ENCODE measurements around the gene AGRP.
A peak's percentile ranks its signal among the peaks of the same experiment; 100 is the strongest.
"Not testable (repeated sequence)": the region's sequence is repeated elsewhere in the genome, so short reads cannot be mapped to it uniquely, and the experiment has no call there.

The AGRP gene

DNA sequence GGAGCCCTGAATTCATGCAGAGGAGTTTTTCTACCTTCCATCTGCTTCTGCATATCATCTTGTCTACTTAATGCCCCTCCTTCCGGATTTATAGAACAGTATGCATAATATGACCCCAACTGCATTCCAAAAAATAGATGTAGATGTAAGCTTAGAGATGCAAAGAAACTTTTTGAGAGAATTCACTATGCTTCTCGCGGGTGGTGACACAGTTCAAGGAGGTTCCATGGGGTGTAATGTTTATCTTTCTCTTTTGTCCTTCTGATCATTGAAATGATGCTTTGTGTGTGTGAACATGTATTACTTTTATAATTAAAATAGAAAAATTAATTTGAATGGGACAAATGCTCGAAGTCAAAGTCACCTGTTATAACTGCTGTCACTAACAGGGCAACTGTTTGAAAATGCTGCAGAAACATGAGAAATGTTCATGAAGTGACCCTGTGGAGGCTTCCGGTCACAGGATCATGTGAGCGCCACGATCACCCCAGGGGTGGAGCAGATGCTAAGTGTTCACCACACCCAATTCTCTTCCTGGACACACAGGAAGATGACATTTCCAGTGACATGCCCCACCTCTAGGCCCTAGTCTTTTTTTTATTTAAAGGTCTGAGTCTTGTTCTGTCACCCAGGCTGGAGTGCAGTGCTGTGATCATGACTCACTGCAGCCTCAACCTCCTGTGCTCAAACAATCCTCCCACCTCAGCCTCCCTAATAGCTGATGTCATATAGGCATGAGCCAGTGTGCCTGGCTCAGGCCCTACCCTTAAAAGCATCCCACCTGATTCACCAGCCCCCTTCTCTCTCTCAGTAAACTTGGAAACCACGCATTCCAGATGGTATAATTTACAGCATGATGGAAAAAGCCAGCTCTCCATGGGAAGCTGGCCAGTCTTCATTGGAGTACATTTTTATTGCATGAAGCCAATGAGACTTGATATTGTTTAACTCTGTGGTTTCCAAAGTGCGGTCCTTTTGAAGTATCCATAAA, 21.0 kb upstream of the AGRP start:
- no peak for DNase-seq

- no peak for DNase-seq
Observed at GRCh38 chr16:67499106-67499505, 15.8 kb upstream of the AGRP start.

- no peak for DNase-seq
Observed at GRCh38 chr16:67490335-67491096, 7.2 kb upstream of the AGRP start.

DNA sequence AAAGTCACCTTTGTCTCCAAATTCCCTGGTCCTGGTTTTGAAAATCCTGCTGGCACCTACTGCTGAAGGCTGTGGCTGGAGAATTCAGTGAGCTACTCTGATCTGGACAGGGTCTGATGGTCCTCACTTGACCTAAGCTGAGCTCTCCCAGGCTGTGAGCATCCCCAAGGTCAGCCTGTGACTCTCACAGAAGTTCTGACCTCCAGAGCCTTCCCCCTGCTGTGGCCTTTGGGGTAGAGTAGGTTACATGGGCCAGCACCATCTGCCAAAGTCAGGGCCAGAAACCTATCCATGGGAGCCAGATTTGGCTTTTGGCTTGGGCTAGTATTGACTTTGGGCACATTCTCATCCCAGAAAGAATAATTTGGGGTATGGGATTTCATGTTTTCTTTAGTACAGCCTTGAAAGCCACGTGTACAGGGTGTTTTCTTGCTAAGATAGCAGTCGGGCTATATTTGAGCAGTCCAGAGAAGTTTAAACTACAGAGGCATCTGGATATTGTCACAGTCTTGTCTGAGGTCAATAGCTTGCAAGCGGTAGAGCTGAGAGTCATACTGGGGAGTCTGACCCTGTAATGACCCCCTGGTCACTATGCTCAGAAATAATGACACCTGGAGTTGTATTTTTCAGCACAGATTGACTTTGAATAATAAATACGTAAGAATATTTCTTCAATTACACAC, 6.2 kb upstream of the AGRP start:
- DNase-seq: no peak

GRCh38 chr16:67487561-67487960, 4.2 kb upstream of the AGRP start:
- DNase-seq: not testable (repeated sequence)

GRCh38 chr16:67486805-67487204, 3.5 kb upstream of the AGRP start:
- DNase-seq: no peak

GRCh38 chr16:67483731-67484525, 581 bp upstream of the AGRP start:
- DNase-seq: no peak

GRCh38 chr16:67482233-67482924, 968 bp downstream of the AGRP start:
- no peak for DNase-seq

DNA sequence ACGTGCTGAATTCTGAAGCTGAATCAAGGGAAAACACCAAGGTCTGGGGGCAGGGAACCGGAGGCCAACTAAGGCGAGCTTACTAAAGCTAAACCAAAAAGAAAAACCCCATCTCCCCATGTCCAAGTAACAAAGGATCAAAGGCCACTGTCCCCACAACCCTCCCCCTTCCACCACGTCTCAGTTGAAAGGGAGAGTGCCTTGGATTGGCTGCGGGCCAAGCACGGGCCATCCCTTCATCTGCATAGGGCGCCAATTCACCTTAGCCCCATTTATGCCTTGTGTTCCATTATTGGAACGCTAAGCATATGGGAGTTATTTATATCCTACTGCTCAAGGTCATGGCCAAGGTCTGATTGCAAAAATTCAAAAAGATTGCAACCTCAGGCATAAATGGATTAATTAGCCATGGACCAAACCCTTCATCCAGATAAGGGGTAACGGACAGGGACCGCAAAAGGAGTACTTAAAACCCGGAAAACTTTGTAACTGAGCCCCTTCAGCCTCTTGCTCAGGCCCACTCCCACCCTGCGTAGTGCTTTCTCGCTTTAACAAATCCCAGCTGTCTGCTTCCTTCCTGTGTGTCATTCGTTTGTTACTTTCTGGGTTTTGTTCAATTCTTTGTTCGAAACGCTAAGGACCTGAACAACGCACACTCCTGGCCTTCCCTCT, 1.6 kb downstream of the AGRP start:
- no peak for DNase-seq

- DNase-seq: peak; percentile 94
Observed at GRCh38 chr16:67480833-67481560, 2.4 kb downstream of the AGRP start, which contains the start of gene ATP6V0D1. Gene ATP6V0D1 (minus strand): TSS chr16:67481157. CDS start chr16:67481086, 71 bp downstream.

GRCh38 chr16:67477960-67478554, 5.3 kb downstream of the AGRP start:
- DNase-seq: no peak

DNA sequence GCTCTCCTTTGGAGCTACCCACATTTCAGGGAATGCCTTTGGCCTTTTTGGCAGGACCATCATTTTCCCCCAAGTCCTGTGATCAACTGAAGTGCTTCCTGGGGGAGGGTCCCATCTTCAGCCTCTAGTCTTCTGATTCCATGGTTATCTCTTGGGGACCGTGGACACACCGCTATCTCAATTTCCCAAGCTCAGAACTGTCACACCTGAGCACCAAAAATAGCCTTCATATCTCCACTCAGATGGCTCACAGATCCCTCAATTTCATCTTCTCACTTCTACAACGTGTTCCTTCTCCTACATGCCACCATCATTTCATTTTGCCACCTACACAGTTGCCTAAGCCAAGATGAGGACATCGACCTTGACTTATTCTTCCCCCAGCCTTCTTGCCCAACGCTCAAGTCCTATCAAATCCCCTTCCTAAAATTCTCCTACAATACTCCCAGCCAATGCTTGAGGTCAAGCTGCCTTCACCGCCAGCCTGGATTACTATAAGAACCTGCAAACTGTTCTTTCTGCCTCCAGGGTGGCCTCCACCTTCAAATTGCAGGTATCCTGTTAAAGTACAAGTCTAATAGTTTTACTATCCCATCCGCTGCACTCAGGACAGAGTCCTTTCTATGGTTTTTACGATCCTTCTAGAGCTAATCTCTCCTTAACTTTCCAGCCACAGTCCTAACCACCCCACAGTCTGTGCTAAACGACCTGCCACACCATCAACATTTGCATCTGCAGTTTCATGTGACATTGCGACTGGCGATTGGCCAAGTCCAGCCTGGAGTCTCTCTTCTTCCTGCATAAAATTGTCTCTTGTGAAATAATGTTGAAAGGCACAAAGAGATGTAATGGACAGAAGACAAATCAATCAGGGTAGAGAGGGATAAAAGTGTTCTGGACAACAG, 8.5 kb downstream of the AGRP start:
- DNase-seq: no peak

DNA sequence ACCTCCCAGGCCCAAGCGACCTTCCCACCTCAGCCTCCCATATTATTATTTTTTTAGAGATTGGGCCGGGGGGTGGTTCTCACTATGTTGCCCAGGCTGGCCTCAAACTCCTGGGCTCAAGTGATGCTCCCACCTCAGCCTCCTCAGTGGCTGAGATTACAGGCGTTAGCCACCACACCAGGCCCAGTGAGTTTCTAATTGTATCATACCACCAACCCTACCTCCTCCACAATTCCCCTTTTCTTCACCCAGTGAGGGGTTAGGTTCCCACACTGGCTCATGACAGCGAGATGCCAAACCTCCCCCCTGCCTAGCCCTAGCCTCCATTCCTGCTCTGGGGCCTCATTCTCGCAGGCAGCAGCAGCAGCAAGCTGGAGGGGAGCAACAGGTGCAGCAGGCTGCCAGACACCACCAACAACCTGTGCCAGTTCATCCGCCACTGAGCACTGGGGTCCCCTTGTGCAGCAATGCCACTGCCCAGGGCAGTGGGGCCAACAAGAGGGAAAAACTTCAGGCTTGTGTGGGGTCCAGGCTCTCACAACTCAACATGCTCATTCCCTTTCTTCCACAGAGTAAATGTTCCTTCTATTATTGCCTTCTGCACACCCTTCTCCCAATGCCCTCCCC, 11.5 kb downstream of the AGRP start:
- no peak for DNase-seq

DNA sequence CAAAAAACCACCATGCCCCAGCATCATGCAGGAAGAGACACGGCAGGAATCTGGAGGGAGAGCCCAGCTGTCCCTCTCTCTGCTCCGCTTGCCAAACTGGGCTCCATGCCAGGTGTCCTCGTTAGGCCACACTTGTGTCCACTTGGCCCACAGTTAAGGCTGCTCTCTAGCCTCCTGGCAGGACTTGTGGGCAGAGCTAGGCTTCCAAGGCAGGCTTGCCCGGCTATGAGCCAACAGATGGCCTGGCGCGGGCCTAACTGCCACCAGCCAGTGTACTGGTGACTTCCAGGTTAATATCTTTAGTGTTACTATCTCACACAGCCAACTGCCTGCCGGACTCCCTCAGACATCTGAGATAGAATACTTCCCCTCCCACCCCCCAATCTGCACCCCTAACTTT, 13.0 kb downstream of the AGRP start:
- no peak for DNase-seq

- DNase-seq: no peak
Observed at GRCh38 chr16:67468731-67469130, 14.6 kb downstream of the AGRP start.

- no peak for DNase-seq
Observed at GRCh38 chr16:67466581-67466980, 16.8 kb downstream of the AGRP start.

DNA sequence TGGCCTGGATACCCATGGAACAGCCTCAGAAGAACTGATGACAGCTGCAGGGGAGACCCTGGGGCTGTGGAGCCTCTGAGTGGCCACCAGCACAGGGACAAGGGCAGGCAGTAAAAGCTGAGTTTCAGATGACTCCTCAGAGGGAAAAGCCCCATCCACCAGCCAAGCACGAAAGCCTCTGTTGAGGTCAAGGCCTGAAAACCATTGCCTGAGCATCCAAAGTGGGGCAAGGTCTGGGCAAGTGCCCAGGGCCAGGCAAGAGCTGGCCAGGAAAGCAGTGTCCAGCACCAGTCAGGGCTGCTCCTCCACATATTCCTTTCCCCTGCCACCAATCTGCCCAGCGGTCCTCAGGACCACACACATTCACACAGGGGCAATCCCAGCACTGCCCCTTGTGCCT, 18.8 kb downstream of the AGRP start:
- DNase-seq: no peak

DNA sequence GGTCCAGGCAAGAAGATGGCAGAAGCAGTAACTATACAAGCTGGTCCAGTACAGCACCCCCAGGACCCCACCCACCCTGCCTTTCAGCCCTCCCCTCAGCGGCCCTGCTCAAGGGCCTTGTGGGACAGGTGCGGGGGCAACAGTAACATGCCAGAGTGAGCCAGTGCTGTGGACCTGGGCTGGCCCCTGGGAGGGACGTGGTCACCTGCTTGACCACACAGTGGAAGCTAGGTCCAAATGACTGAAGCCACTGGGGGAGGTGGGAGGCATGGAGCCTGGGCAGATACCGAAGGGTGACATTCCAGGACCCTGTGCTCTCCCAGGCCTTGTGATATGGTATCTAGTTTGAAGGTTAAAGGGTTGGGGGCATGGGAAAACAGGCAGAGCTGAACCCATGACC, 19.7 kb downstream of the AGRP start:
- DNase-seq: no peak
